Muscle layer of duodenum (tissue), 2 donors: ENCODE data around the gene SNX13.
"Not testable (repeated sequence)": the region's sequence is repeated elsewhere in the genome, so short reads cannot be mapped to it uniquely, and the experiment has no call there.

Source experiments
- H3K27ac ChIP-seq: one replicate; pipeline ENCODE4 v1.7.0; 2013; ENCODE audit warnings: mild to moderate bottlenecking, low read length
- H3K27me3 ChIP-seq: one replicate; pipeline ENCODE4 v1.7.0; 2013; ENCODE audit warnings: low read depth, mild to moderate bottlenecking, control low read depth, low read length
- H3K36me3 ChIP-seq, 2 donors: one replicate each; pipeline ENCODE4 v1.7.0; 2013; ENCODE audit warnings: low read length in 2 of 2, control low read depth in 1 of 2, mild to moderate bottlenecking in 1 of 2; ENCODE audit not compliant: insufficient read depth in 2 of 2, control insufficient read depth in 1 of 2
- H3K4me1 ChIP-seq, 2 donors: one replicate each; pipeline ENCODE4 v1.7.0; 2013; ENCODE audit warnings: low read length in 2 of 2, mild to moderate bottlenecking in 2 of 2, control low read depth in 1 of 2, moderate library complexity in 1 of 2; ENCODE audit not compliant: insufficient read depth in 2 of 2, control insufficient read depth in 1 of 2
- H3K4me3 ChIP-seq, 2 donors: one replicate each; pipeline ENCODE4 v1.7.0; 2013; ENCODE audit warnings: low read length in 2 of 2, low read depth in 1 of 2, mild to moderate bottlenecking in 1 of 2
- H3K9me3 ChIP-seq, 2 donors: one replicate each; pipeline ENCODE4 v1.7.0; 2013; ENCODE audit warnings: low read length in 2 of 2, control low read depth in 1 of 2, mild to moderate bottlenecking in 1 of 2; ENCODE audit not compliant: control insufficient read depth in 1 of 2
- donor health status: healthy.

Gene SNX13

DNA sequence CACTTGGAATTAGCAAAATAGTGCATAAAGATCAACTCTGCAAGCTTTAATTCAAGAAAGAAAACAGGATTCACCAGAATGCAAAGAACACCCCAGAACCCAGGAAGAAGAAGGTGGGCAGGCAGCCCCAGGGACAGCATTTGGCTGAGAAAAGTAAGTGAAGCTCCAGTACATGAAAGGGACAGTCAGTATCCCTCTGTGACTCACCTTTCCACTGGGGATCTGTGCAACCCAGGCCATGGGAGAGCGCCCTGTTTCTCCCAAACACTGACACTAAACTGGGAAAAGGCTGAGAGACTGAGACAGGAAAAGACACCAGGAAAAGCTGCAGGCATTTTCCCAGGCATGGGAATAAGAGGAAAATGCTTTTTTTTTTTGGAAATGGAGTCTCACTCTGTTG is 28.2 kb downstream of the SNX13 start:
- no peaks in the 10 kb centered on the region for H3K36me3 ChIP-seq
- H3K9me3 ChIP-seq = peaks cover 0 to 7% of the 10 kb centered on the region in 2 donors
- no peaks in the 10 kb centered on the region for H3K4me1 ChIP-seq
- H3K4me3 ChIP-seq = no peak overlapping the region
- no peak overlapping the region for H3K27ac ChIP-seq
- H3K27me3 ChIP-seq = no peaks in the 10 kb centered on the region

DNA sequence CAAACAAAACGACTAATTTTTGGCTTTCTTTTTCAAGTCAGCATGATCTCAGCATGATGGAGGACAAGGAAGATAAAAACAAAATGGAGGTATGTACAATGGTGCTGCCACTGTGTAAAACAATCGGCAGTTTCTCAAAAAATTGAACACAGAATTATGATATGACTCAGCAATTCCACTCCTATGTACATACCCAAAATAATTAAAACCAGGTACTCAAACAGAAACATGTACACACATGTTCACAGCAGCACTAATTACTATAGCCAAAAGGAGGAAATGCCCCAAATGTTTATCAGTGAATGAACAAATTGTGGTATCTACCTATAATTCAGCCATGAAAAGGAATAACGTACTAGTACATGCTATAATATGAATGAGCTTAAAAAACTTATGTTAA is 29.9 kb downstream of the SNX13 start:
- Histone ChIP-seq H3K27ac (no peak overlapping the region), H3K4me1 (no peaks in the 10 kb centered on the region), H3K9me3 (no peaks in the 10 kb centered on the region), H3K27me3 (no peaks in the 10 kb centered on the region), H3K4me3 (no peak overlapping the region), H3K36me3 (no peaks in the 10 kb centered on the region)

DNA sequence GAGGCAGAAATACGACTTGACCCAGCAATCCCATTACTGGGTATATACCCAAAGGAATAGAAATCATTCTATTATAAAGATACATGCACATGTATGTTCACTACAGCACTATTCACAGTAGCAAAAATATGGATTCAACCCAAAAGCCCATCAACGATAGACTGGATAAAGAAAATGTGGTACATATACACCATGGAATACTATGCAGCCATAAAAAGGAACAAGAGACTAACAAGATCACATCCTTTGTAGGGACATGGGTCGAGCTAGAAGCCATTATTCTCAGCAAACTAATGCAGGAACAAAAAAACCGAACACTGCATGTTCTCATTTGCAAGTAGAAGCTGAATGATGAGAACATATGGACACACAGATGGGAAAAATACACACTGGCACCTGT is 31.0 kb downstream of the SNX13 start:
- H3K27me3 ChIP-seq, H3K4me1 ChIP-seq, H3K4me3 ChIP-seq, H3K9me3 ChIP-seq, H3K36me3 ChIP-seq, H3K27ac ChIP-seq: not testable (repeated sequence)

DNA sequence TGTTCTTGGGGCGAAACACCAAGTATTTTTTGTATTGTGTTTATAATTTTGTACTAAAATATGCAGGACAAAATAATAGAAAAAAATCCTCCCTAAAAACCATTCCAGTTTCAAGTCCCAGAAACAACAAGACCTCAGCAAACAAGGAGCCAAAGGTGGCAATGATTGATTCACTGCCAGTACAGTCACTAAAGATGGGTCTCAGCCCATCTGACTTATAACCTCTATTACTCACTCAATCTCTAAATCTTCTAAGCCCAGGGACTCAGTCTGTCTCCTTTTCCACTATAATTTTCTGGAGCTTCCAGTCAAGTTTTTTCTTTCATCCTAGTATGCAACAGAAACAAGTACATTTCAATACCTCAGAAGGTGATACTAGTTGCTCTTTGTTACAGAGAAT is 33.3 kb downstream of the SNX13 start:
- no peaks in the 10 kb centered on the region for H3K4me1 ChIP-seq
- H3K36me3 ChIP-seq = no peaks in the 10 kb centered on the region
- no peak overlapping the region for H3K27ac ChIP-seq
- no peaks in the 10 kb centered on the region for H3K9me3 ChIP-seq
- no peaks in the 10 kb centered on the region for H3K27me3 ChIP-seq
- no peak overlapping the region for H3K4me3 ChIP-seq

DNA sequence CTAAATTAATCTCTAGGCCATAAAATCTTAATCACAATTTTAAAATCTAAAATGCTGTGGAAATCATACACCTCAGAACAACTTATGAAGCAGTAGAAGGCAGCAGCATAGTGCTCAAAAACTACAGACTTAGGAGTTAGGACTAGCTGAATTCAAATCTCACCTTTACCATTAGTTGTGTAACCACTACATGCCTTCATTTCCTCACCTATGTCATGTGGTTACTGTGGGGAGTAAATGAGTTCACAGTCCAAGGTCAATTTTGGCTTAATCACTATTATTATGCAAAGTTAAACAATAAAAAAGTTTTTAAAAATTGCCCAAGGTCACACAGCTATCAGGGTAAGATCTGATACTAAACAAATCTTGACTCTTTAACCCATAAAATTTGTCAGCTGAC is 37.0 kb downstream of the SNX13 start:
- H3K36me3 ChIP-seq = no peaks in the 10 kb centered on the region
- no peaks in the 10 kb centered on the region for H3K4me1 ChIP-seq

DNA sequence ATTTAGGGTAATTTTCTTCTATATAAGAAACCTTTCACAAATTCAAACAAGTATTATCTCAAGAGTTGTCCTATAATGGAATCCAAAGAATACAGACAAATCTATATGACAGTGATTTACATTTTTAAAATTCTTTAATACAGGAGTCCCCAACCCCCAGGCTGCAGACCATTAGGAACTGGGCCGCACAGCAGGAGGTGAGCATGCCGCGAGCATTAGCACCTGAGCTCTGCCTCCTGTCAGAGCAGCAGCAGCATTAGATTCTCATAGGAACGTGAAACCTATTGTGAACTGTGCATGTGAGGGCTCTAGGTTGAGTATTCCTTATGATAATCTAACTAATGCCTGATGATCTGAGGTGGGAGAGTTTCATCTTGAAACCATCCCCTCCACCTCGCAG is 37.7 kb downstream of the SNX13 start:
- Histone ChIP-seq H3K27ac (no peak overlapping the region), H3K36me3 (no peaks in the 10 kb centered on the region), H3K4me3 (no peak overlapping the region), H3K4me1 (no peaks in the 10 kb centered on the region), H3K27me3 (no peaks in the 10 kb centered on the region), H3K9me3 (no peaks in the 10 kb centered on the region)

More for the DNA sequence above, 37.0 kb downstream of the SNX13 start:
- H3K27me3 ChIP-seq = no peaks in the 10 kb centered on the region
- no peaks in the 10 kb centered on the region for H3K9me3 ChIP-seq
- H3K4me3 ChIP-seq = no peak overlapping the region
- no peak overlapping the region for H3K27ac ChIP-seq

DNA sequence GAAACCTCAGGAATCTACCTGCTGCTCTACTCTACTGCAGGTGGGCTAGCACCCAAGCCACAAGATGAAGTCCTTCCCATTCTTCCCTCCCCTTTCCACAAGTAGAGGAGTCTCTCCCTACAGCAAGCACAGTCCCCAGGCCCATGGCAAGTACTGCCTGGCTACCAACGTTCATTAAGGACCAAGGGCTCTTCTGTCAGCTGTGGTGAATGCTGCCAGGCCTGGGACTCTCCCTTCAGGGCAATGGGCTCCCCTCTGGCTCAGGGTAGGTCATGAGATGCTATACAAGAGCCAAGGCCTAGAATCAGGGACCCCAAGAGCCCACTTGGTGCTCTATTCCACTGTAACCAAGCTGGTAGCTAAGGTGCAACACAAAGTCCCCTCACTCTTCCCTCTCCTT is 39.8 kb downstream of the SNX13 start:
- no peak overlapping the region for H3K4me3 ChIP-seq
- no peaks in the 10 kb centered on the region for H3K9me3 ChIP-seq
- H3K27me3 ChIP-seq = no peaks in the 10 kb centered on the region
- H3K4me1 ChIP-seq = no peaks in the 10 kb centered on the region
- no peak overlapping the region for H3K27ac ChIP-seq
- H3K36me3 ChIP-seq = no peaks in the 10 kb centered on the region

DNA sequence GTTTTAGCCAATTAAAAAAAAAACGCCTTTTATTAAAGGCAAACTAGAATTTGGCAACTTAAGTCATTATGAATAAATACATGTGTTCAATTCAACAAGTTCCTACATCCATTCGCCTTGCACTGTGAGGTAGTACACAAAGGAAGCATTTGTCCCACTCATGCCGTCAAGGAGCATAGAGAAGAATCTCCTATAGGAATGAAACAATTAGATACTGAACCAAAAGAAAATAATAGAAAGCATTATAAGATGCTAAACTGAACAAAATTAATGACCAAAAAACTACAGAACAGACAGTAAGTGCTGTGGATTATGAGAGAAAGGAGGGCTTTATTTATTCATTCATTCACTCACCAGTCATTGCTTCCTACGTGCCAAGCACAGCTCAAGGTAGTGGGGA is 42.2 kb downstream of the SNX13 start:
- Histone ChIP-seq H3K27ac (no peak overlapping the region), H3K9me3 (no peaks in the 10 kb centered on the region), H3K4me3 (no peak overlapping the region)

DNA sequence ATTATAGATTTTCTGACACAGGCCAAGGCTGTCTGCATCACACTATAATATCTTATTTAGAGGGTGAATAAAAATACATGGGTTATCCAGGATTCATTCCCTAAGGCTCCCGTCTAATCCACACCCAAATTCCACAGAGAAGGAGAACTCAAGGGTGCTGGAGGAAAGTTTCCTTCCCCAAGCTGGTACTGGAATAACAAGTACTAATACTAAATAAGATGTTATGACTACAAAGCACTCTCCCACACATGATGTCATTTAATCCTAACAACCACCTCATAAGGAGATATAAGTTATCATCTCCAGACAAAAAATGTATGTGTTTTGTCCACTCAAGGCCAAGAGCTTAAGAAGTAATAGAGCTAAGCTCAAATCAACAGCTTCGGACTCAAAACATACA is 53.0 kb downstream of the SNX13 start:
- Histone ChIP-seq H3K4me3 (no peak overlapping the region), H3K27me3 (no peaks in the 10 kb centered on the region), H3K27ac (no peak overlapping the region), H3K9me3 (no peaks in the 10 kb centered on the region), H3K36me3 (peaks cover 20 to 45% of the 10 kb centered on the region in 2 donors), H3K4me1 (no peaks in the 10 kb centered on the region)

More for the DNA sequence above, 42.2 kb downstream of the SNX13 start:
- Histone ChIP-seq H3K27me3 (no peaks in the 10 kb centered on the region), H3K4me1 (no peaks in the 10 kb centered on the region), H3K36me3 (no peaks in the 10 kb centered on the region)

DNA sequence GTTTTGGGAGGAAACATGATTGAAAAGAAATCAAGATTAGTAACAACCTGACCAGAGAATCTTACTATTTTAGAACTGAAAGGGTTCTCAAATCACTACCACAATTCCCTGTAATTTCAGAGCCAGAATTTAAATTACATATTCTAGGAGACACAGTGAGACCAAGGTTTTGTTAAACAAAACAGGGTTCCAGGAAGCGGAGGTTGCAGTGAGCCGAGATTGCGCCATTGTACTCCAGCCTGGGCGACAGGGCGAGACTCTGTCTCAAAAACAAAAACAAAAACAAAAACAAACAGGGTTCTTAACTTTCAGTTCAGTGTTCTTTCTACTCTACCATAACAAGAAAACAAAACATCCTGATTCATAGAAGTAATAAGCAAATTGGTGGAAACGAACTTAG is 57.6 kb downstream of the SNX13 start:
- H3K27me3 ChIP-seq = no peaks in the 10 kb centered on the region
- no peaks in the 10 kb centered on the region for H3K9me3 ChIP-seq
- no peak overlapping the region for H3K27ac ChIP-seq
- no peak overlapping the region for H3K4me3 ChIP-seq
- no peaks in the 10 kb centered on the region for H3K4me1 ChIP-seq
- H3K36me3 ChIP-seq = peaks cover 17 to 30% of the 10 kb centered on the region in 2 donors

DNA sequence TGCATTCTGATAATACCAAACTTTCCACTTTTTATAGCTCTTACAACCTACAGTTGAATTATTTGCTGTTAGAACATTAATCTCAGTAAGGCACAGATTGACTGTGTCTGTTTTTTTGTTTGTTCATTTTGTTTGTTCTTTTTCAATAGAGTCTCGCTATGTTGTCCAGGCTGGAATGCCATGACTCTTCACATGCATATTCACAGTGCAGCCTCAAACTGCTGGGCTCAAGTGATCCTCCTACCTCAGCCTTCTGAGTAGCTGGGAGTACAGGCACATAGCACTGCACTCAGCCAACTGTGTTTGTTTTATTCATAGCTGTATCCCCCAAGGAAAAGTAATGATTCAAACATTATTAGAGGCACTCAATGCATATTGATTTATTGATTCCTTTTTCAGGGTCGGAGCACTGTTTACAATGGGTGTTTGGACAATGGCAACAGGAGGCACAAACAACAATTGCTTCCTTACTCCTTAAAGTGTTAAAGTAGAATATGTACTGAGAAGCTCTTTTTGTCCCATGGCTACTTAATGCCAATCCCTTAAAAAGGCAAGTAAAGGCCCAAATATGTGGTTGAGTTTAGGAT is 61.1 kb downstream of the SNX13 start:
- Histone ChIP-seq H3K4me1 (no peaks in the 10 kb centered on the region), H3K9me3 (no peaks in the 10 kb centered on the region), H3K27me3 (no peaks in the 10 kb centered on the region), H3K4me3 (no peak overlapping the region), H3K36me3 (peaks cover 4 to 14% of the 10 kb centered on the region in 2 donors), H3K27ac (no peak overlapping the region)

DNA sequence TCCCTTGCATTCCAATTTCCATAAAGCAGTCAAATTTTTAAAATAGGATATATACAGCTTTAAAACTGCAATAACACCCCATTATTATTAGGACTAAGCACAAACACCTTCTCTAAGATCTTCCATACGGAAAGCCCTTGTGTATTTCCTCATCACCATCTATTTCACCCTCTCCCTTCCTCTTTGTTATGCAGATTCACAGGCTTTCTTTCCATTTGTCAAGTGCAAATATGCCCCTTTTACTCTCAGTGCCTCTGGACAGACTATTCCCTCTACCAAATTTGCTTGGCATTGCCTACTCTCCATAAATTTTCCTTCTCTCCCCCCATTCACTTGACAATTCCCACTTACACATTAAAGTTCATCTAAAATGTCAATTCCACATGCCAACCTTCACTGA is 61.7 kb downstream of the SNX13 start:
- Histone ChIP-seq H3K9me3 (no peaks in the 10 kb centered on the region), H3K36me3 (peaks cover 4 to 14% of the 10 kb centered on the region in 2 donors), H3K27me3 (no peaks in the 10 kb centered on the region), H3K27ac (no peak overlapping the region), H3K4me3 (no peak overlapping the region), H3K4me1 (no peaks in the 10 kb centered on the region)
